ENCODE data around the gene CHMP1B. TPM values are rescaled to one million over a fixed set of nuclear protein-coding genes. Genes with fewer than 3 reads are reported as not detected.

The CHMP1B gene
- total and polyA plus RNA-seq, 2 experiments from 2014 or later: 47.1 to 47.8 TPM

DNA sequence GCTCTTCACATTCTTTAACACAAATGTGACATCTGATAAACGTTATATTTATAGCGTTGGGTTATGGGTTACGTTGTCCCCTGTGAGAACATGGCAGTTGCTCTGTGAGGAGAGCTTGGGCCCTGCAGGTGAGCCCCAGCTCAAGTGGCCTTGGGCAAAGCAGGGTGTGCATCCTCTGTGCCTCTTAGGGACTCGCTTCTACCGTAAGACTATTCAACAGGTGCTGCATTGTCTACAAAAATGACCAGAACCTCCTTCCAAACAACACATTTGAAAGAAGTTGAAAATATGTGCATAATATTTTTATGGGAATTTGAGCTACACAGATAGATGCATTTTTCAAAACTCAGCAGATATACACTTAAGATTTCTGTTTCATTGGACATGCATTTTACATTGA, 16.4 kb upstream of the CHMP1B start:
- DNase-seq: no peak
- Histone ChIP-seq H3K27me3 (replicated peaks; ENCODE audit: insufficient read depth) (no peaks in the 10 kb centered on the region), H3K9me3 (ENCODE audit: low read depth) (no peaks in the 10 kb centered on the region), H3F3A (ENCODE audit: insufficient read depth) (no peaks in the 10 kb centered on the region), H2AFZ (no peak overlapping the region), H3K79me2 (ENCODE audit: insufficient read depth) (no peaks in the 10 kb centered on the region), H3K4me3 (no peak overlapping the region), H3K27ac (no peak overlapping the region), H3K9me2 (ENCODE audit: insufficient read depth) (no peaks in the 10 kb centered on the region), H3K4me2 (ENCODE audit: unreplicated experiment) (no peak overlapping the region), H3K4me1 (ENCODE audit: insufficient read depth) (no peaks in the 10 kb centered on the region), H4K20me1 (ENCODE audit: insufficient read depth) (no peaks in the 10 kb centered on the region), H3K36me3 (ENCODE audit: low read depth) (no peaks in the 10 kb centered on the region), H3K9ac (no peak overlapping the region)
- no peak for TF ChIP-seq EZH2phosphoT487 (IDR thresholded peaks at IDR 0.05; ENCODE audit: insufficient read depth, low read depth)
- TF ChIP-seq EZH2 (IDR thresholded peaks at IDR 0.05; ENCODE audit: insufficient read depth, poor library complexity, severe bottlenecking): no peak
- in situ Hi-C loops (cut with MboI): no loop called here
- WGBS, 2 experiments (ENCODE audit: low coverage in 1 of 2, low lambda C conversion rate in 2 of 2, missing lambda C conversion rate in 2 of 2): 72 to 76% methylated on average over 5 of the region's 5 CpGs

DNA sequence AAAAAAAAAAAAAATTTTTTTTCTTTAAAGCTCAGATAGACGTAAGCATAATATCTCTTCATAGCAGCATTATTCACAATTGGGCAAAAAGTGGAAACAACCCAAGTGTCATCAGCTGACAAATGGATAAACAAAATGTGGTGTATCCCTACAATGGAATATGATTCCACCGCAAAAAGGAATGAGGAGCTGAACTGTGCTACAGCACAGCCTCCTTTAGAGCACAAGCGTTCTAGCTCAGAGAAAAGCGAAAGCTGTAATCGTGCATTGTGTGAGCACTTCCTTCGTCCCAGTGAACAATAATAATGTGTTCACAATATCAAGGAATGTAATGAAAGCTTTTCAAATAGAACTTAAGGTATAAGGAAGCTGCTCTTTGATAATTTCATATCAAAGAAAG, 11.7 kb upstream of the CHMP1B start:
- no peaks in the 10 kb centered on the region for H4K20me1 ChIP-seq (ENCODE audit: insufficient read depth)
- no peaks in the 10 kb centered on the region for H3K4me1 ChIP-seq (ENCODE audit: insufficient read depth)
- no peak overlapping the region for H3K9ac ChIP-seq
- 86% methylated on average over 6 of the region's 6 CpGs for WGBS, 2 experiments (ENCODE audit: low coverage in 1 of 2, low lambda C conversion rate in 2 of 2, missing lambda C conversion rate in 2 of 2)
- no peak for TF ChIP-seq EZH2 (IDR thresholded peaks at IDR 0.05; ENCODE audit: insufficient read depth, poor library complexity, severe bottlenecking)
- TF ChIP-seq EZH2phosphoT487 (IDR thresholded peaks at IDR 0.05; ENCODE audit: insufficient read depth, low read depth): no peak
- H3F3A ChIP-seq (ENCODE audit: insufficient read depth): no peaks in the 10 kb centered on the region
- no peaks in the 10 kb centered on the region for H3K9me3 ChIP-seq (ENCODE audit: low read depth)
- in situ Hi-C loops (cut with MboI): no loop called here
- no peaks in the 10 kb centered on the region for H3K9me2 ChIP-seq (ENCODE audit: insufficient read depth)
- H2AFZ ChIP-seq: no peak overlapping the region
- DNase-seq: no peak
- H3K4me3 ChIP-seq: no peak overlapping the region
- no peaks in the 10 kb centered on the region for H3K27me3 ChIP-seq (replicated peaks; ENCODE audit: insufficient read depth)
- H3K79me2 ChIP-seq (ENCODE audit: insufficient read depth): no peaks in the 10 kb centered on the region
- no peak overlapping the region for H3K27ac ChIP-seq
- no peaks in the 10 kb centered on the region for H3K36me3 ChIP-seq (ENCODE audit: low read depth)
- no peak overlapping the region for H3K4me2 ChIP-seq (ENCODE audit: unreplicated experiment)

DNA sequence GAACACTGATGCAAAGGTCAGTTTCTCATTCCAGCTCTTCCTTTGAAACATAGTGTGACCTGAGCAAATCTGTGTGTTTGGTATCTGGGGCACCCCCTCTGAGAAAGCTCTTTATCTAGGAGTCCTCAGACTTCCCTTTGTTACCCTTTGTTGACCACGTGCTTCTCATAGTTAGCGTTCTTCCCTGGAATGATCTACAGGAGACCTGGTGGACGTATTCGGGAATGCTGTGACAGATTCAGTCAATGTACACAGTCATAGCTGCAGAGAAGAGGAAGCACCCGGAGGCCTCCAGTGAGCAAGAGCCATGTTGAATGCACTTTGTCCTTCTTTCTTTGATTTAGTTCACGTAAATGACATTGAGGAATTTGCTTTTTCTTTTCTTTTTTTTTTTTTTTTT, 10.7 kb upstream of the CHMP1B start:
- Histone ChIP-seq H3K36me3 (ENCODE audit: low read depth) (no peaks in the 10 kb centered on the region), H3K79me2 (ENCODE audit: insufficient read depth) (no peaks in the 10 kb centered on the region), H4K20me1 (ENCODE audit: insufficient read depth) (no peaks in the 10 kb centered on the region), H3K4me3 (no peak overlapping the region), H3K9ac (no peak overlapping the region), H3K27me3 (replicated peaks; ENCODE audit: insufficient read depth) (no peaks in the 10 kb centered on the region), H2AFZ (no peak overlapping the region), H3K4me2 (ENCODE audit: unreplicated experiment) (no peak overlapping the region), H3K9me2 (ENCODE audit: insufficient read depth) (no peaks in the 10 kb centered on the region), H3K27ac (no peak overlapping the region), H3K4me1 (ENCODE audit: insufficient read depth) (no peaks in the 10 kb centered on the region), H3K9me3 (ENCODE audit: low read depth) (no peaks in the 10 kb centered on the region), H3F3A (ENCODE audit: insufficient read depth) (no peaks in the 10 kb centered on the region)
- DNase-seq: no peak
- in situ Hi-C loops (cut with MboI): no loop called here
- 65 to 74% methylated on average over 6 of the region's 6 CpGs for WGBS, 2 experiments (ENCODE audit: low coverage in 1 of 2, low lambda C conversion rate in 2 of 2, missing lambda C conversion rate in 2 of 2)
- TF ChIP-seq EZH2phosphoT487 (IDR thresholded peaks at IDR 0.05; ENCODE audit: insufficient read depth, low read depth): no peak
- no peak for TF ChIP-seq EZH2 (IDR thresholded peaks at IDR 0.05; ENCODE audit: insufficient read depth, poor library complexity, severe bottlenecking)

DNA sequence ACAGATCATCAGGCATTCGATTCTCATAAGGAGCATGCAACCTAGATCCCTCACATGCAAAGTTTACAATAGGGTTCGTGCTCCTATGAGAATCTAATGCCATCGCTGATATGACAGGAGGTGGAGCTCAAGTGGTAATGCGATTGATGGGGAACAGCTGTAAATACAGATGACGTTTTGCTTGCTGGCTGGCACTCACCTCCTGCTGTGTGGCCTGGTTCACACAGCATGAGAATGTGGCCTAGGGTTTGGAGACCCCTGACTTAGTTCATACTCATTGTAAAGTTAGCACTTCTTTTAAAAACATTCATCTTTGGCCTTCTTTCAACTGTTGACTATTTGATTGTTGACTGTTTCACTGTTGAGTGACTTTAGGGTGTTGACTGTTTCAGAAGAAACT, 8.7 kb upstream of the CHMP1B start:
- no peak for DNase-seq
- H3K4me3 ChIP-seq: no peak overlapping the region
- H3K4me1 ChIP-seq (ENCODE audit: insufficient read depth): no peaks in the 10 kb centered on the region

DNA sequence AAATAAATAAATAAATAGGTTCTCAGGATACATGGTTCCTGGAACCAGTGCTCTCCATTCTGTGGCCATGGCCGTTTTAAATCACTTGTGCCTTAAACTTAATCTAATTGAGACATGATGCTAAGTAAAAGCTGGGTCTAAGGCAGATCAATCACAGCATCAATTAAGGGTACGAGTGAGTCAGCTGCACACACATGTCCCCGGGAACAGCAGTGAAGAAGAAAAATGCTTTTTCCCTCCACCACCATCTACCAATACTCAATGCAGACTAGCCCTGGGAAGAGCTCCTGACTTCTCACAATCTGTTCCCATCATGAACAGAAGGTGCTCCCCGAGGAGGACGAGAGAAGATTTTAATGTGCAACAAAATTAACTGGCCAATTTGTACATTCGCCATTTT, 6.8 kb upstream of the CHMP1B start:
- Histone ChIP-seq H3K36me3 (ENCODE audit: low read depth) (no peaks in the 10 kb centered on the region), H3K4me1 (ENCODE audit: insufficient read depth) (peaks cover under 1% of the 10 kb centered on the region; the same call in 1 of the 2 replicates), H4K20me1 (ENCODE audit: insufficient read depth) (no peaks in the 10 kb centered on the region), H3K9me3 (ENCODE audit: low read depth) (no peaks in the 10 kb centered on the region), H3K79me2 (ENCODE audit: insufficient read depth) (no peaks in the 10 kb centered on the region), H3F3A (ENCODE audit: insufficient read depth) (no peaks in the 10 kb centered on the region), H3K27ac (no peak overlapping the region), H3K9ac (no peak overlapping the region), H3K27me3 (replicated peaks; ENCODE audit: insufficient read depth) (no peaks in the 10 kb centered on the region), H3K9me2 (ENCODE audit: insufficient read depth) (no peaks in the 10 kb centered on the region), H3K4me3 (no peak overlapping the region), H3K4me2 (ENCODE audit: unreplicated experiment) (no peak overlapping the region), H2AFZ (no peak overlapping the region)
- 84 to 90% methylated on average over 6 of the region's 6 CpGs for WGBS, 2 experiments (ENCODE audit: low coverage in 1 of 2, low lambda C conversion rate in 2 of 2, missing lambda C conversion rate in 2 of 2)
- DNase-seq: no peak
- TF ChIP-seq EZH2 (IDR thresholded peaks at IDR 0.05; ENCODE audit: insufficient read depth, poor library complexity, severe bottlenecking): no peak
- in situ Hi-C loops (cut with MboI): no loop called here

More for the DNA sequence above, 8.7 kb upstream of the CHMP1B start:
- no peaks in the 10 kb centered on the region for H3K79me2 ChIP-seq (ENCODE audit: insufficient read depth)
- no peaks in the 10 kb centered on the region for H3K9me3 ChIP-seq (ENCODE audit: low read depth)
- no peak overlapping the region for H2AFZ ChIP-seq
- no peaks in the 10 kb centered on the region for H3K36me3 ChIP-seq (ENCODE audit: low read depth)
- TF ChIP-seq EZH2 (IDR thresholded peaks at IDR 0.05; ENCODE audit: insufficient read depth, poor library complexity, severe bottlenecking): no peak
- no peak for TF ChIP-seq EZH2phosphoT487 (IDR thresholded peaks at IDR 0.05; ENCODE audit: insufficient read depth, low read depth)
- in situ Hi-C loops (cut with MboI): no loop called here
- no peaks in the 10 kb centered on the region for H3K9me2 ChIP-seq (ENCODE audit: insufficient read depth)
- no peak overlapping the region for H3K9ac ChIP-seq
- no peak overlapping the region for H3K27ac ChIP-seq
- 46 to 50% methylated on average over 5 of the region's 5 CpGs for WGBS, 2 experiments (ENCODE audit: low coverage in 1 of 2, low lambda C conversion rate in 2 of 2, missing lambda C conversion rate in 2 of 2)
- H4K20me1 ChIP-seq (ENCODE audit: insufficient read depth): no peaks in the 10 kb centered on the region
- no peaks in the 10 kb centered on the region for H3K27me3 ChIP-seq (replicated peaks; ENCODE audit: insufficient read depth)
- no peak overlapping the region for H3K4me2 ChIP-seq (ENCODE audit: unreplicated experiment)
- no peaks in the 10 kb centered on the region for H3F3A ChIP-seq (ENCODE audit: insufficient read depth)

Data from GM23248 (cell line).